ENCODE results near the gene ANKRD16.
"Not testable (repeated sequence)": the region's sequence is repeated elsewhere in the genome, so short reads cannot be mapped to it uniquely, and the experiment has no call there.

ANKRD16 gene

DNA sequence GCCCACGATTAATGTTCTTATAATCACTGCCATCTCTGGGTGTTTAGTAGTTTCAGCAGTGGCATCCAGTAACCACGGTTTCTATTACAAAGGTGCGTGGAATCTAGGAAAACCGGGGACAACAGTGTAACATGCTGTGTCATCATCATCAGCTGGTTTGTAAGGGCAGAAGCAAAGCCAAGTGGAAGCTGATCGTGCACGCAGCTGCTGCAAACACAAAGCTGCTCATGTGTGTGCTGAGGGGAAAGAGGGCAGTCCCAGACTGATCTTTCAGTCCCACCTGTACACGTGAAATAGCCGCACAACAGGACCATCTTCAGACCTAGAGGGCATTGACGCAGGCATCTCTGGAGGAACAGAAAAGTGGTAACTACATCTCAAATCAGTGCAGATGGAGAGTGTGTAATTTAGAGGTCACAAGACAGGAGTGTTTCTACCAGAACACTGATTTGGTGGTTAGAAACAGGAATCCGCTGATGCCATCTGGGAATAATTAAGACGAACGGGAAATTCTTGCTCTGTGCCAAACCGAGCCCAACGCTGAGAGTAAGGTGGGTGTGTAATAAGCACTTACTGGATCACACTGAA lies 13.4 kb downstream of the ANKRD16 start:
- DNase-seq (ENCODE audit: low spot score) = no peak

DNA sequence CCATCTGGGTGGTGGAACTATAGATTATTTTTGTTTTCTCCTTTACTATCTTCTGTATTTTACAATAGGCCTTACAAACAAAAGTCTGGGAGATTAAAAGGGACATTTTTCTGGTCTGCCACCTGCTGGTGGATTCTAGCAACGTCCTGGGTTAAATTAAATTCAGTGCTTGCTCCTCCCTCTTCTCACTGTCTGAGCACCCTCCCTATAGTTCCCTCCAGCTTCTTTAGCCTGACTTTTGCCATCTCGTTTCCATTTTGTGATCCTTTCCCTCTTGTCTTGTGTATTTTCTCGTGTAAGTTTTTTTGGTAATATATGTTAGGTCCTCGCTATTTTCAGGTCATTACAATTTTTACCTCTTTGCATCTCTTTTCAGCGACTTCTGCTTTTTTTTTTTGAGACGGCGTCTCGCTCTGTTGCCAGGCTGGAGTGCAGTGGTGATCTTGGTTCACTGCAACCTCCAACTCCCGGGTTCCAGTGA lies 16.1 kb downstream of the ANKRD16 start:
- peak; percentile 84 for DNase-seq (ENCODE audit: low spot score)

DNA sequence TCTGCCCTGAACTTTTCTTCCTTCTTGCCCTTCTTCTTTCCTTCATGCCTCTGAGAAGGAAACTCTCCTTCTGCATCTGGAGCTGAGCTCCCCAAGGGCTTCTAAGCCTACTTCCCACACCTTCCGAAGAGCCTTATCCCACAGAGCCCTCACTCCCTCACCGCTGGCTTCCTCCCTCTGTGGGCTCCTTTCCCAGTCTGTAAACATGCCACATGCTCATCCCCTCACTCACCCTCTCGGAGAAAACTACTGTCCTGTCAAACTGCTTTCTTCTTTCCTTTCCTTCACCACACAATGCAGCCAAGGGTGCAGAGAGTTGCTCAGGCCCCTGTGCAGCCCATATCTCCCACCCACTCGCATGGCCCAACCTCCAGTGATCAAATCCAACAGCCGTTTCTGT lies 18.1 kb downstream of the ANKRD16 start:
- no peak for DNase-seq (ENCODE audit: low spot score)

- no peak for DNase-seq (ENCODE audit: low spot score)
Observed at GRCh38 chr10:5869156-5869555, 20.5 kb downstream of the ANKRD16 start.

GRCh38 chr10:5868383-5868782 lies 21.3 kb downstream of the ANKRD16 start:
- not testable (repeated sequence) for DNase-seq (ENCODE audit: low spot score)

- DNase-seq (ENCODE audit: low spot score) = not testable (repeated sequence)
Observed at GRCh38 chr10:5867091-5867615, 22.5 kb downstream of the ANKRD16 start.

GRCh38 chr10:5866451-5867081 lies 23.1 kb downstream of the ANKRD16 start:
- not testable (repeated sequence) for DNase-seq (ENCODE audit: low spot score)

DNA sequence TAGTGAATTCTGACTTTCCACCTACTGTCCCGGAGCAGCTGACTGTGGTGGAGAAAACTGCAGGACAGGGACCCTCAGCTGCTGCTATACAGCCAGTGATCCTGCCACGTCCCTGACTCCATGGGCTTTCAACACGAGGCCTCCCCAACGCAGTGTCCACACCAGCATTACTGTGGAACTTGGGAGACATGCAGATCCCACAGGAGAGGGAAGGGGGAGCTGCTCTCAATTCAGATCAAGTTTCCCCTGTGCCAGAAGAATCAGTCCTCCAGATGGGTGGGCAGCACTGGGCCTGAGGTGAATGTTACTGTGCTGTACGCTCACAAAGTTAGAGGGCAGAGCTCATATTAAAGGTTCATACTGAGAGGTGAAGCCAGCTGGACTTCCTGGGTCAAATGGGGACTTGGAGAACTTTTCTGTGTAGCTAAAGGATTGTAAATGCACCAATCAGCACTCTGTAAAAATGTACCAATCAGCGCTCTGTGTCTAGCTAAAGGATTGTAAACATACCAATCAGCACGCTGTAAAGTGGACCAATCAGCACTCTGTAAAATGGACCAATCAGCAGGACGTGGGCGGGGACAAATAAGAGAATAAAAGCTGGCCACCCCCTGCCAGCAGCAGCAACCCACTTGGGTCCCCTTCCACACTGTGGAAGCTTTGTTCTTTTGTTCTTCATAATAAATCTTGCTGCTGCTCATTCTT lies 26.6 kb downstream of the ANKRD16 start:
- DNase-seq (ENCODE audit: low spot score) = peak; percentile 29

DNA sequence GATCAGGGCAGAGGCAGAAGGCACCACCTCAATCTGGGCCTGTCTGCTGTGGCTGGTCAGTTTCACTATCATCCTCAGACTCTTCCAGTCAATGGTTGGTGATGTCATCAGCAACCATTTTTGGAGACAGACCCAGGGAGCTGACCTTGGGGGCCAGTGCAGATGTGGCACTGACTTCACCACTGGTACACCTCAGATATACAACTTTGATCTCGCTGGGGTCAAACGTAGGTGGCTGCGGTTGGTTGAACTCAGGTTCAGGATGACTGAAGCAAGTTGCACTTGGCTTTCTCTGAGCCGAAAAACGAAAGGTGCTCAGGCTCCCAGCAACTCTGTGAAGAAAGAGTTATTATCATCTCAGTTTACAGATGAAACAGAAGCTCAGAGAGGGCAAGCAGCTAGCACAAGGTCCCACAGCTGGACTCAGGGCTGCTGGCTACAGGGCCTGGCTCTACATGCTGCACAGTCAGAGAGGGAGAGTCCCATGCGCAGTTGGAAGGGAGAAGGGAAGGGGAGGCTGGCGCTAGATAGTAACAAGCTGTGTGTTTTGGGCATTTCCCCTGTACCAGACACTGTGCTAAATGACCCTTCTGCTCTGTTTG lies 27.2 kb downstream of the ANKRD16 start:
- DNase-seq (ENCODE audit: low spot score) = no peak

GRCh38 chr10:5860066-5860465 lies 29.6 kb downstream of the ANKRD16 start:
- no peak for DNase-seq (ENCODE audit: low spot score)

- DNase-seq (ENCODE audit: low spot score) = no peak
Observed at GRCh38 chr10:5858811-5859210, 30.9 kb downstream of the ANKRD16 start.

DNA sequence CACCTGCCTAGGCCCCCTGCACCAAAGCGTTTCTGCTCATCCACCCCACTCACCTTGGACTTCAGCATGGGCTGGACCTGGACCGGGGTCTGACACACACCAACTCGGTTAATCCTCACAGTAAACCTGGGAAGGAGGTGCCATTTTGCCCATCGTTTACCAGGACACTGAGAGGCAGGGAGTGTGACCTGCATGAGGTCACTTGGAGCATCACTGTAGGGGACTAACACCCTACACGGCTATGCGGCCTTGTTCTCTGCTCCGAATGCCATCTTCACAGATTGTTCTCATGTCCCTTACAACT lies 33.0 kb downstream of the ANKRD16 start:
- no peak for DNase-seq (ENCODE audit: low spot score)

GRCh38 chr10:5855979-5856700 lies 33.6 kb downstream of the ANKRD16 start:
- DNase-seq (ENCODE audit: low spot score) = no peak

DNA sequence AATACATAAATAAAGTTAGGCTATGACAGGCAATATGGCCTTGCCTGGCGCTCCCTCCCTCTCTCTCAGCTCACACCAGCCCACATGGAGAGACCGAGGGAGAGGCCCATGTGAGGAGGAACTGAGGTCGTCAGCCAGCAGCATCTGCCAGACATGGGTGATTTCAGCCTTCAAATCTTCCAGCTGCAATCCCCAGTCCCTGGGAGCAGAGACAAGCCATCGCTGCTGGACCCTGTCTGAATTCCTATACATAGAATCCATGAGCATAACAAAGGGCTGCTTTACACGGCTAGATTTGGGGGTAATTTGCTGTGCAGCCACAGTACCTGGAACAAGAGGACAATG lies 35.6 kb downstream of the ANKRD16 start:
- no peak for DNase-seq (ENCODE audit: low spot score)

DNA sequence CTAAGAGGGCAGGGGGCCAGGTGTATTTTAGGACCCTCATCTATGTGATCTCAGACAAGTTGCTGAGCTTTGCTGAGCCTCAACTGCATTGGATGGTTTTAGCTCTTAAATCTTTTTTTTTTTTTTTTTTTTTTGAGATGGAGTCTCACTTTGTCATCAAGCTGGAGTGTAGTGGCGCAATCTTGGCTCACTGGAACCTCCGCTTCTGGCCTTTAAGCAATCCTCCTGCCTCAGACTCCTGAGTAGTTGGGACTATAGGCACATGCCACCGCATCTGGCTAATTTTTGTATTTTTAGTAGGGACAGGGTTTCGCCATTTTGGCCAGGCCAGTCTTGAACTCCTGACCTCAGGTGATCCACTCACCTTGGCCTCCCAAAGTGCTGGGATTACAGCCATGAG lies 43.0 kb downstream of the ANKRD16 start:
- not testable (repeated sequence) for DNase-seq (ENCODE audit: low spot score)

GRCh38 chr10:5844345-5845055 lies 45.2 kb downstream of the ANKRD16 start:
- DNase-seq (ENCODE audit: low spot score) = no peak

- no peak for DNase-seq (ENCODE audit: low spot score)
Observed at GRCh38 chr10:5843686-5844344, 45.9 kb downstream of the ANKRD16 start.

DNA sequence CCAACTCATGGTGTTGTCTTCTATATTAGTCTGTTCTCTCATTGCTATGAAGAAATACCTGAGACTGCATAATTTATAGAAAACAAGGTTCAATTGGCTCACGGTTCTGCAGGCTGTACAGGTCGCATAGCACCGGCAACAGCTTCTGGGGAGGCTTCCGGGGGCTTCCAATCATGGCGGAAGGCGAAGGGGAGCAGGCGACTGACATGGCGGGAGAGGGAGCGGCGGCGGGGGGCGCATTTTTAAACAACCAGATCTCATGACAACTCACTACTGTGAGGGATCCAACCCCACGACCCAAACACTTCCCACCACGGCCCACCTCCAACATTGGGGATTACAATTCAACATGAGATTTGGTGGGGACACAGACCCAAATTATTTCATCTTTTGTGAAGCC lies 47.7 kb downstream of the ANKRD16 start:
- no peak for DNase-seq (ENCODE audit: low spot score)

DNA sequence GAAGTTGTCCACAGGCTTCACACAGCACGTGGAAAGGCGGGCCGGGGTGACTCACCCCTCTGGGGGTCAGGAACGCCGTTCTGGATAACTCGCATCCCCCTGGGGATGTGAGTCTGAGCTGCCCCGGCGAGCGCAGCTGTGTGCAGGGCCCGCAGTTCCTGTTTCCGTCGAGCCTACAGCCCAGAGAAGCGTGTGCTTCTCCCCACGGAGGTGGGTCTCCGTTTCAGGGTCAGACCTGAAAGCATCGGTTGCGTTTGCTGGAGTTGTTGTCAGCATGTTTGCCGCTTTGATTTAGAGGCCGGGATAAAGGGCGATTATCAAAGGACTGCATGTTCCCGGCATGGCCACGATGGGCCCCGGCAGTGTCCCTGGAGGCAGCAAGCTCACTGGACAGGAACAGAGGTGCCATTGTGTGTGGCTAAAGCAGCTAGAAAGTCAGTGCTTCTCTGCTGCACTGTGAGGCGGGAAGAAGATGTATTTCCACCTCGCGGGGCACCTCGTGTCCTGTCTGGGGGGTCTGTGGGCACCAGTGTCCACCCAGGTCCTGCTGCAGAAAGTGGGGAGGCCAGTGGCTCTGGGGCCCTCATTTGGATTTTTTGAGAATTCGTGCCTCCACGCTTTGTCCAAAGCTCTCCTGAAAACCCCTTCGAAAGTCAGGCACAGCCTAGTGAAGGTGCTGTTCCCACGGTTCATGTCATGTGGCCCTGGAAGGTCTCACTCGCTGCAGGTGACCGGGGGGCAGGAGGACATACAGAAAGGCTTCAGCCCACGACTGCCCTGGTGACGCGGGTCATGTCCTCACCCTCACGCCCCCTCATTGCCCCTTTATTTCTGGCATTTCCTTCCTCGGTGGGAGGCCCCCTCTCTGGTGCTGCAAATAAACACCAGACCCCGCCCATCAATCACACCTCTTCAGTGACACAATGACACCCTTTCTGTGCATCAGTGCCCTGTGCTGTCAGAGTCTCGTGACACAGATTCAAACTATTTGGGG lies 49.1 kb downstream of the ANKRD16 start:
- peak; percentile 57 for DNase-seq (ENCODE audit: low spot score)

GRCh38 chr10:5836181-5836580 lies 53.5 kb downstream of the ANKRD16 start:
- DNase-seq (ENCODE audit: low spot score) = not testable (repeated sequence)

All from iPS-NIHi11 (cell line).